Retinal pigment epithelial cell (primary cell): ENCODE results near the gene TGFB3.

Experiments
- DNase-seq: peaks from one replicate; pipeline ENCODE4 v3.0.0-alpha.2; 2010; ENCODE audit warnings: low read depth
- H3K4me3 ChIP-seq: 2 replicates; pipeline ENCODE4 v1.5.1; 2011; ENCODE audit warnings: mild to moderate bottlenecking, low read length, control low read depth, moderate library complexity
- CTCF ChIP-seq: conservative IDR thresholded peaks from 2 replicates; pipeline ENCODE4 v1.5.1; 2011; ENCODE audit warnings: low read depth, low read length, control low read depth, inconsistent platforms

The TGFB3 gene

GRCh38 chr14:75961662-75962061 is 20.1 kb downstream of the TGFB3 start:
- no peak for TF ChIP-seq CTCF
- no peak overlapping the region for H3K4me3 ChIP-seq
- DNase-seq, result no peak

- TF ChIP-seq CTCF, result no peak
- no peak for DNase-seq
- no peak overlapping the region for H3K4me3 ChIP-seq
Observed at GRCh38 chr14:75960231-75960630, 21.6 kb downstream of the TGFB3 start.

GRCh38 chr14:75959031-75959430 is 22.8 kb downstream of the TGFB3 start:
- no peak for DNase-seq
- TF ChIP-seq CTCF, result no peak
- no peak overlapping the region for H3K4me3 ChIP-seq

- H3K4me3 ChIP-seq, result no peak overlapping the region
- no peak for TF ChIP-seq CTCF
- no peak for DNase-seq
Observed at GRCh38 chr14:75952489-75952888, 29.3 kb downstream of the TGFB3 start.

- DNase-seq, result no peak
- no peak for TF ChIP-seq CTCF
- no peak overlapping the region for H3K4me3 ChIP-seq
Observed at GRCh38 chr14:75946785-75947184, 35.0 kb downstream of the TGFB3 start.

- H3K4me3 ChIP-seq, result no peak overlapping the region
- DNase-seq, result no peak
- TF ChIP-seq CTCF, result no peak
Observed at GRCh38 chr14:75944607-75945241, 37.1 kb downstream of the TGFB3 start.

GRCh38 chr14:75941030-75941429 is 40.8 kb downstream of the TGFB3 start:
- no peak for DNase-seq

More at GRCh38 chr14:75941030-75941429, 40.8 kb downstream of the TGFB3 start:
- H3K4me3 ChIP-seq, result no peak overlapping the region
- no peak for TF ChIP-seq CTCF
